HL-60/S4 (cell line): ENCODE data around the gene PHLDB3.
"Not testable (repeated sequence)": the region's sequence is repeated elsewhere in the genome, so short reads cannot be mapped to it uniquely, and the experiment has no call there.

Experiments used
- in situ Hi-C: fragments of 300-500 bp; cut with MboI; formaldehyde crosslinking; loops from 2 replicates; pipeline ENCODE4 v1.14.3; 2022; ENCODE audit warnings: low sequenced_read_pairs

Gene PHLDB3

DNA sequence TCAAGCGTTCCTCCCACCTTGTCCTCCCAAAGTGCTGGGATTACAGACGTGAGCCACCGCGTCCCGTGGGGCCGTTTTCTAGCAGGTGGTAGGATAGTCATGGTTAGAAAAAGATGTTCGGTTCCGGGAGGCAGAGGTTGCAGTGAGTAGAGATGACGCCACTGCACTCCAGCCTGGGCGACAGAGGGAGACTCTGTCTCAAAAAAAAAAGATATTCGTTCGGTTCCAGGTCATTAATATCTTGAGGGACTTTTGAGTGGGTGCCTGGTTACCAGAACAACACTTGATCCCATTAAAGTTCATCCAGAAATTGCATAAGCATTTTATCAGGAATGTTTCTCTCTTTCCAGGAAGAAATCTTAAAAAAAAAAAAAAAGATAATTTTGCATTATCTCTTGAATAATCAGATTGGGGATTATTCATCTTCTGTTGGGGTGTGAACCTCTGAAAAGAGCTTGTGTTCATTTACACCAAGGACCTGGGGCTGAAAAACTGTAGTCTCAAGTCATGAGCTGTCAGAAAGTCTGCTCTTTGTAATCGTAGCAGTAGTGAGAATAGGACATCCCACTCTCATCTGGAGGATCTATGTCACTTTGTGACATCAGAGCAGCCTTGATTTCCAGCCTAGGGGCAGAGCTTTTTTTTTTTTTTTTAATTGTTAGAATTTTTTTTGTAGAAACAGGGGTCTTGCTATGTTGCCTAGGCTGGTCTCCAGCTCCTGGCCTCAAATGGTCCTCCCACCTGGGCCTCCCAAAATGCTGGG, 23.5 kb upstream of the PHLDB3 start:
- in situ Hi-C loops = no loop called here

DNA sequence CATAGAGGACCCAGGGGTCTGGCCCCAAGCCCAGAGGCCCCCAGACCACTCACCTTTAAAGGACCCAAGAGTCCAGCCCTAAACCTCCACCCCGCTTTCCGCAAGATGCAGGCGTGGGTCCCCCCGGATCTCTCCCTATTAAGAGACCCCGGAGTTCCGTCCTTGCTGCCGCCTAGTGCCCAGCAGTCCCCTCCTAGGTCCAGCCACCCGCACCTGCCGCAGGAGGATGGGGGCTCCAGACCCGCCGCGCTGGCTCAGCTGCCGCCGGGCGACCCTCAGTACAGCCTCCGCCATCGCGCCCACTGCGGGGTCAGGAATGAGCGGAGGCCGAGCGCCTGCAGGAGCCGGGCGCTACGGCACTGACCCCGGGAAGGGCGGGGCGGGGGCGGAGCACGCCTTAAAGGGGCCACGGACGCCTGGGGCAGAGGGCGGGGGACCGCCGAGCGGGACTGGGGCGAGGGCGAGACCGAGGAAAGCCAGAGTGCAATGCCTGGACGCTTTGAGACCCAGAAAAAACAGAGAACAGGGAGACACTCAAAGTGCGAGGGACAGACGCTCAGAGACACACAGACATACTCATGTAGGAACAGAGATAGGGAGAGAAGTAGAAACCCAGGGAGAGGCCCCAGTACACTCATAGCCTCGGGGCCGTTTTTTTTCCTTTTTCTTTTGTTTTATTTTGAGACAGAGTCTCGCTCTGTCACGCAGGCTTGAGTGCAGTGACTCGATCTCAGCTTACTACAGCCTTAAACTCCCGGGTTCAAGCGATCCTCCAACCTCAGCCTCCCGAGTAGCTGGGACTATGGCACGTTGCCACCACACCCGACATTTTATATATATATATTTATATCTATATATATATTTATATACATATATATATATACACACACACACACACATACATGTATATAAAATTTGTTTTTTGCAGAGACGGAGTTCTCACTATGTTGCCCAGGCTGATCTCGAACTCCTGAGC, 22.6 kb upstream of the PHLDB3 start, which contains the start of gene ETHE1:
TSS of gene ETHE1 (minus strand) at position 318 of the 976 bp plus-strand sequence. CDS start at position 294, 24 bp downstream.
- in situ Hi-C loops = no loop called here

DNA sequence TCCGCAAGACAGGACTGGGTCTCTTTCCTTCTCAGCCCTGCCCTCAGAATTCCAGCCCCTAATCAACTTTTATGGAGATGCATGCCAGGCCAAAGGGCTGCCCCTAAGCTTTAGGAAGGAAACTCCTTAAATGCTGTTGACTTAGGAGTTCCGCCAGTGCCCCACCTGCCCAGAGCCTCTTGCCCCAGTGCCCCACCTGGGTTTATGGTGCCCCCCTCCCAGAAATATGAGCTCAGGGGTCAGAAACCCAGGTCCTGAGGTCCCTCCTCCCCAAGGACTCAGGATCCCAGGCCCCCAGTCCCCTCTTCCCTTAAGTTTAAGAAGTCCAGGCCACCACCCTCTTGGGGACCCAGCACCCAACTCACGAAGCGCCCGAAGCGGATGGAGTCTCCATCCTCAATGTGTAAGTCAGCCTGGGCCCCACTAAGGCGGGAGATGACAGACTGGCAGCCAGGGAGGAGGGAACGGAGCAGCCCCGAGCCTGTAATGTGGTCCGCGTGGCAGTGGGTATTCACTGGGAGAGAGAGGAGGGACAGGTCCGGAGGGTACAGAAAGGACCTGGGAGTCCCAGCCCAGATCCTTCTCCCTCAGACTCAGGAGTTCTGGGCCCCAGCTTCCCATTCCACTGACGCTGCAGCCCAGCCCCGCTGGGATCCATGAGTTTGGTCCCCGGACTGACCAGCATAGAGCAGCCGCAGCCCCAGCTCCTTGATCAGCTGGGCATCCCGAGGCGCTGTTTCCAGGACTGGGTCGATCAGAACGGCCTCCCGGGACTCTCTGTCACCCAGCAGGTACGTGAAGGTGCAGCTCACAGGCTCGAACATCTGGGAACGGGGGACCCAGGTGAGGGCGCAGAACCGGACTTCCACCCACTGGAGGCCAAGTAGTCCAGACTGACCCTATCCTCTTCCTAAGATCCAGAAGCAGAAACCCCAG, 21.6 kb upstream of the PHLDB3 start:
- in situ Hi-C loops = no loop called here

DNA sequence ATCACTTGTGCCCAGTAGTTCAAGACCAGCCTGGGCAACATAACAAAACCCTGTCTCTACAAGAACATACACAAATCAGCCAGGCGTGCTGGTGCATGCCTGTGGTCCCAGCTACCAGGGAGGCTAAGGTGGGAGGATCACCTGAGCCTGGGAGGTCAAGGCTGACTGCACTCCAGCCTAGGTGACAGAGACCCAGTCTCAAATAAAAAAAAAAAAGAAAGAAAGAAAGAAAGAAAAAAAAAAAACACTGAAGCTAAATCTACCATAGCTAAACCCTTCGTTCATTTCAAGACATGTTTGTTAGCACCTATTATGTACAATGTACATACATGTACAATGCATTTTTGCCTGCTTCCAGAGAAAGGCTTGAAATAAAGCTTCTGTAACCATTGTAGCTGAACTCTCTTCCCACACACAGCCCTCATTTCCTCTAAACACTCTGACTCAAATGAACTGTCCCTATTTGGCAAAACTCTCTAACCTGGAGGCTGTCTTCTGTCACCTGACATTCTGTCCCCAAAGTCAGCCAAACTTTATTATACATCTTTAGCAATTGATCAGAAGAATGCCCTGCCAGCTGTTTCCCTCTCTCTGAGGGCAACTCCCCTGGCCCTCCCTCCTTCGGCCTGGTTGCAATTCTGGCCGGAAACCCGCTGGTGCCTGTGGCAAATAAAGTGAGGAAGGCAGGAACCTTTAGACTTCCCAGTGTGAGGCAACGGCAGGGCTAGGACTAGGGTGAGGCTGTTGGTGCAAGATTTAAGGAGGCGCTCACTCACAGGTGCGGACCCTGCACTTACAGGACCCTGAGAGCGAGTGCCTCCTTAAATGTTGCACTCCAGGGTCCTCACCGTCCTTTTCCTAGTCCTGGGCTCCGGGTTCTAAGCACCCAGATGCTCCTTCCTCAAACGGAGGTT, 20.6 kb upstream of the PHLDB3 start:
- in situ Hi-C loops = loop anchor here (5.0 kb wide), 1 partner anchor 78 kb away; no protein-coding TSS in a partner anchor

DNA sequence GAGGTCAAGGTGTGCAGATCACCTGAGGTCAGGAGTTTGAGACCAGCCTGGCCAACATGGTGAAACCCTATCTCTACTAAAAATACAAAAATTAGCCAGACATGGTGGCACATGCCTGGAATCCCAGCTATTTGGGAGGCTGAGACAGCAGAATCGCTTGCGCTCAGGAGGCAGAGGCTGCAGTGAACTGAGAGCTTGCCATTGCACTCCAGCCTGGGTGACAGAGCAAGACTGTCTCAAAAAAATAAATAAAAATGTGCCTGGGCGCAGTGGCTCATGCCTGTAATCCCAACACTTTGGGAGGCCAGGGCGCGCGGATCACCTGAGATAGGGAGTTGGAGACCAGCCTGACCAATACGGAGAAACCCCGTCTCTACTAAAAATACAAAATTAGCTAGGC, 19.1 kb upstream of the PHLDB3 start:
- in situ Hi-C loops = loop anchor here (5.0 kb wide), 1 partner anchor 76 kb away; no protein-coding TSS in a partner anchor

DNA sequence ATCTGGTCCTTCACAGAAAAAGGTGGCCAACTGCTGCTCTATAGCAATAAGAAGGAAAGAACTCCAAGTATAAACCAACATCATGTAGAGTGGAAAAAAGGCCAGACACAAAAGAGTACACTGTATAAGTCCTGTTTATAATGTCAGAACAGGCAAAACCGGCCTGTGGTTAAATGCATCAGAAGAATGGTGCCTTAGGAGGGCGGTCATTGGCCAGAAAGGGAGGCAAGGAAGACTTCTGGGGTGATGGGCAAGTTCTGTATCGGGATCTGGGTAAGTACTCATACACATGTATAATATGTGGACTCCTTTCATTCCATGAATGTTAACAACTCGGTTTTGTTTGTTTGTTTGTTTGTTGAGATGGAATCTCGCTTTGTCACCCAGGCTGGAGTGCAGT, 18.4 kb upstream of the PHLDB3 start:
- in situ Hi-C loops = loop anchor here (5.0 kb wide), 1 partner anchor 76 kb away; no protein-coding TSS in a partner anchor

DNA sequence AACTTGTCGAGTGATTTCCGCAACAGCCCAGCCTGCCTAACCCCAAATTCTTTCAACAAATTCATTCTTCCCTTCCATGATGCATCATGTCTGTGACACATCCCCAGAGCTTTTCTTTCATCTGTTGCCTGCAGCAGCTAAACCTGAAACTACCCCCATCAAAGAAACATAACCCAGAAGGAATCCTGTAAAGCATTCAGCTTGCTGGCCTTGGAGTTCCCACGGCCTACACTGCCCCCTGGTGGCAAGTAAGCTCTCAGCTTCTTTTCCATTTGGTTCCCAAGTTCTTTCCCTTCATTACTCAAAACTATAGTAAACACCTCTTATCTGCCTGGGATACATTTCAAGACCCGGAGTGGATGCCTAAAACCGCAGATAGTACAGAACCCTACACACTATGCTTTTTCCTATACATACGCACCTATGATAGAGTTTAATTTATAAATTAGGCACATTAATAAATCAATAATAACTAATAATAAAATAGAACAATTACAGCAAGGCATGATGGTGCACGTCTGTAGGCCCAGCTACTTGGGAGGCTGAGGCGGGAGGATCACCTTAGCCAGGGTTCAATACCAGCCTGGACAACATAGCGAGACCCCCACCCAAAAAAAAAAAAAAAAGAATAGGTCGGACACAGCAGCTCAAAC, 15.0 kb upstream of the PHLDB3 start:
- in situ Hi-C loops = loop anchor here (5.0 kb wide), 1 partner anchor 72 kb away; no protein-coding TSS in a partner anchor

DNA sequence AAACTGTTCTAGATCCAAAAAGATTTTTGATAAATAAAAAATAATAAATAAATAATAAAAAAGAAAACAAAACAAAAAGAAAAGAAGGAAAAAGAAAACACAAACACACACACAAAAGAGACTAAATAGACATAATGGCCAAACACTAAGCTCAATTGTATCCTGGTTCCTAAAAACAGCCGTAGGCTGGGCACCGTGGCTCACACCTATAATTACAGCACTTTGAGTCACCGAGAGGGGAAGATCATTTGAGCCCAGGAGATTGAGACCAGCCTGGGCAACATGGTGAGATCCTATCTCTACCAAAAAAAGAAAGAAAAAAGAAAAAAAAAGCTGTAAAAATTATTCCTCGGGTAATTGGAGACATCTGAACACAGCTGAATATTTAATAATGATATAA, 13.5 kb upstream of the PHLDB3 start:
- in situ Hi-C loops = no loop called here

DNA sequence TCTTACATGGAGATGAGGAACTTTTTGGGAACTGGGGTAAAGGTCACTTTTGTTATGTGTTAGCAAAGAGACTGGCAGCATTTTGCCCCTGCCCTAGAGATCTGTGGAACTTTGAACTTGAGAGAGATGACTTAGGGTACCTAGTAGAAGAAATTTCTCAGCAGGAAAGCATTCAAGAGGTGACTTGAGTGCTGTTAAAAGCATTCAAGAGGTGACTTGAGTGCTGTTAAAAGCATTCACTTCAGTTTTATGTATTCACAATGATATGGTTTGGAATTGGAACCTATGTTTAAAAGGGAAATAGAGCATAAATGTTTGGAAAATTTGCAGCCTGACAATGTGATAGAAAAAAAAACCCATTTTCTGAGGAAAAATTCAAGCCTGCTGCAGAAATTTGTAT, 7.9 kb upstream of the PHLDB3 start:
- in situ Hi-C loops = not testable (repeated sequence)

DNA sequence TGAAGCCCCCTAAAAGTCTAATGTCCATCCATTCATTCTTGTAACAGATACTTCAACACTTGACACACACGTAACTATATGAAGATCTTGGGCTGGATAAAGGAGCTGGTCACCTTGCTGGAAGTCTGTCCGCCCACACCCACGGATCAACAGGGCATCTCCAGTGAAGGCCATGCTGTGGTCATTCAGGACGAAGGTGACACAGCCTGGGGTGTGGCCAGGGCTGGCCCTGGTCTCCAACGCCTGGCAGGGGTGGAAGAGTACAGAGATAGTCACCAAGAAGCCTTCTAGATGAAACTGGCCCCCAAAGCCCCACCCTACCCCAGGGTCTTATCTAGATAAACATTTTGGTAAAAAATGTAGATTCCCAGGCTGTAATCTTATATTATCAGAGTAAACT, 6.8 kb upstream of the PHLDB3 start:
- in situ Hi-C loops = no loop called here

DNA sequence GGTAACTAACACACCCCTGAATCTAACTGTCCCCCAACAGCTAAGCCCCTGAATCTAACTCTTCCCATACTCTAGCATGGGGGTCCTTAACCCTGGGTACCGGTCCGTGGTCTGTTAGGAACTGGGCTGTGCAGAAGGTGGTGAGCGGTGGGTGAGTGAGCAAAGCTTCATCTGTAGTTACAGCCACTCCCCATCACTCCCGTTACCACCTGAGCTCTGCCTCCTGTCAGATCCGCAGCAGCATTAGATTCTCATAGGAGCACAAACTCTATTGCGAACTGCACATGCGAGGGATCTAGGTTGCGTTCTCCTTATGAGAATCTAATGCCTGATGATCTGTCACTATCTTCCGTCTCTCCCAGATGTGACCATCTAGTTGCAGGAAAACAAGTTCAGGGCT, 6.2 kb upstream of the PHLDB3 start:
- in situ Hi-C loops = no loop called here

DNA sequence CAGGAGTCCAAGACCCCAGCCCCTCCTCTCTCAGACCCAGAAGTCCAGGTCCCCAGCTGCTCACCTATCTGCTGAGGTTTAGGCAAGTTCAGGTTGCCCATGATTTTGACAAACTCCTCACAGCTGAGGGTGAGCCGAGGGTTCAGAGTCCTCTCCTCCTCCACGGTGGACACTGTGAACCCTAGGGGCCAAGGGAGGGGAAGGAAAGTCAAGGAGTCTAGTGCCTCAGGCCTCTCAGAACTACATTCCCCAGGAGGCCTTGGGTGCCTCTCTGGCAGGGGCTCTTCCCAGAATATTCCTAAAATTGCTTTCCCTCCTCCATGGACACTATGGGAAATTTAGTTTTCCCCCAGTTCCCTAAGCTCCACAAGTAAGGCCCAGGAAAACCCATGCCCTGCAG, 3.3 kb upstream of the PHLDB3 start:
- in situ Hi-C loops = no loop called here

DNA sequence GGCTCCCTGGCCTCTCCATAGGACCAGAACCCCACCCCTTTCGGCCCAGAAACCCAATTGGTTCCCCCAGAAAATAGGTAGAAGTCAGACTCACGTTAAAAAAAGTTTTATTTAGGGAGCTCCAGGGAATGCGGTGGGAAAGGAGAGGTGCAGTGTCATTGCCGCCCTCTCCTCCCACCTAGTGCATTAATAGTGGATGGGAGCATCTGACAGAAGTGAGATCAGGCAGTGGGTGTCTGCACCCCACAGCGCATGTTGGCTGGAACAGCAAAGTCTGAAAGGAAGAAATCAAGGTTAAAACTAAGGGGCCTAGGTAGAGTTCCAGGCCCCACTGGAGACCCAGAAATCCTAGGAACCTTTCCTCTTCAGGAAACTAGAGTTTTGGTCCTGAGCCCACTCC, 2.1 kb upstream of the PHLDB3 start:
- in situ Hi-C loops = no loop called here

DNA sequence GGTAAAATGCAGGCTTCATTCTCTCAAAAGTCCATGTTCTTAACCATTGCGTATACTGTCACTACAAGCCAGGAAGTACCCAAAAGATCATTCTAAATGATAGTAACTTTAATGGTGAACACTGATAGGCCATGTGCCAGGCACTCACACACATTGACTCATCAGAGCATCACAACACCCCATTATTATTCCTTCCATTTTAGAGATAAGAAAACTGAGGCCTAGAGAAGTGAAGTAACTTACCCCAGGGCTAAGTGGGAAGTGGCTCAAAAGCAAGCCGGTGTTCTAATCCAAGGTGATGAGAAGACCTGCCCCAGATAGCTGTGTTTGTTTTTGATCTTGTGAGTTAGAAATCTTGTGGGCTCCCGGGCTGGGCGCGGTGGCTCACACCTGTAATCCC, 1.4 kb upstream of the PHLDB3 start:
- in situ Hi-C loops = no loop called here

DNA sequence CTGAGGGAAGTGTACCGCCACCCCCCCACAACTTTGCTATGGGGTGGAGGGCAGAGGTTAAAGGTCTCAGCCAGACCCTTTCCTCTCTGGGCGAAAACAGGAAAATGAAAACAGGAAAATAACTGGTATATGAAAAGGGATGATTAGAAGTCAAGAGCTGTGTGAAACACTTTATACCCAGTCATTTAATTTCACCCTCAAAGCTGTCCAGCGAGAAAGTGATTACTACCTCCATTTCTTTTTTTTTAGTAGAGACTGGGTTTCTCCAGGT, 575 bp upstream of the PHLDB3 start:
- in situ Hi-C loops = no loop called here

DNA sequence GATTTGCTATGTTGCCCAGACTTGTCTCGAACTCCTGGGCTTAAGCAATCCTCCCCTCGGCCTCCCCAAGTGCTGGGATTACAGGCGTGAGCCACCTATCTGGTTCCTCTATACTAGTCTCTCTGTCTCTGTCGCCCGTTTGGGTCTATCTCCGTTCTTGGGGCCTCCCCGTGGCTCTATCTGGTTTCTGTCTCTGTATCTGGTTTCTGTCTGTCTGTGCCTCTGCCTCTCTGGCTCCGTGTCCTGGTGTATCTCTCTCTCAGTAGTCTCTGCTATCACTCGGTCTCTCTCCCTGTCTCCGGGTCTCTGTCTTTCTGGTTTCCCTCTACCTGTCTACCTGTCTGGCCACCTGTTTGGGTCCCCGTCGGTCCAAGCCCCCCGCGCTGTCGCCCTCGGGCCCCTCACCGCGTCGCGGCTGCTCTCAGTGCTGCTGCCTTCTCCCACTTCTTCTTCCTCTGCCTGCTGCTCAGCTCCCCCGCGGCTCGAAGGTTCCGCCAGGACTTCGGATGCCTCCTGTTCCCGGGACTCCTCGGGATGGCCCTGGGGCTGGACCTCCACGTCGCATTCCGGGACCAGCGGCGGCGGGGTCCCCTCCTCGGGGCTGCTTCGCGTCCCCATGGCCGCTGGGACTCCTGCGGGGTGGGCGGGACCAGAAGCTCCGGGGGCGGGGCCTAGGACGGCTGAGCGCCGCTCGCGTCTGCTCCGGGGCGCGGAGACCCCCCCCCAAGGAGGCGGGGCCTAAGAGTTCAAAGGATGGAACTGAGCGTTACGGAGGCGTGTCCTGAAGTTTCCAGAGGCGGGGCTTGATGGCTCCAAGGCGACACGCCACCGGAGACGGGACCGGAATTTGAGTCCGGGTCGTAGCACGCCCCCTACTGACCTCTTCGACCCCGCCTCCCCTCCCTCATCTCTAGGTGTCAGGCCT, 783 bp downstream of the PHLDB3 start:
- in situ Hi-C loops = no loop called here

DNA sequence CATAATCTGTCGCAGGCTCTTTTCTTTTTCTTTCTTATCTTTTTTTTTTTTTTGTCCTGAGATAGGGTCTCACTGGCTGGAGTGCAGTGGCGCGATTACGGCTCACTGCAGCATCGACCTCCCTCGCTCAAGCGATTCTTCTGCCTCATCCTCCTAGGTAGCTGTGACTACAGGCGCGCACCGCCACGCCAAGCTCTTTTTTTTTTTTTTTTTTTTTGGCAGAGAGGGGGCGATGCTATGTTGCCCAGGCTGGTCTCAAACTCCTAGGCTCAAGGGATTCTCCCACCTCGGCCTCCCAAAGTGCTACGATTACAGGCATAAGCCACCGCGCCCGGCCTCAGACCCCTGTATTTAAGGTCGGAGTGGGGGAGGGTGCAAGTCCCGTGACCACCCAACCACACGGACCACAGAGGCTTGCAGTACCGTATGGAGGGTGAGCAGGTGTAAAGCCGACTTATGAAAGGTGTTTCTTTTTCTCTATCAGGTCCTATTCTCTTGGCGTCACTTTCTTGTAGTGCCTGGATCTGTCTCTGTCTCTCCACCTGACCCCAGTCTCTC, 2.0 kb downstream of the PHLDB3 start:
- in situ Hi-C loops = no loop called here
